M059J (cell line): Measurements from ENCODE around the gene HOXC5. TPM values are rescaled to one million over a fixed set of nuclear protein-coding genes. Genes with fewer than 3 reads are reported as not detected.

ENCODE experiments used
- DNase-seq: peaks from one replicate; pipeline ENCODE4 v3.0.0-alpha.2; 2012; ENCODE audit warnings: low read depth
- total RNA-seq: library from RNA; depleted of rRNA; stranded (reverse); fragments of >200 nt; shearing (Covaris generic); gene quantifications from 2 replicates; pipeline ENCODE4 v1.2.3, GENCODE V29; 2014; rRNA removed

The HOXC5 gene
- 0.25 TPM in 1 of 2 replicates, not detected in the other for total RNA-seq

DNA sequence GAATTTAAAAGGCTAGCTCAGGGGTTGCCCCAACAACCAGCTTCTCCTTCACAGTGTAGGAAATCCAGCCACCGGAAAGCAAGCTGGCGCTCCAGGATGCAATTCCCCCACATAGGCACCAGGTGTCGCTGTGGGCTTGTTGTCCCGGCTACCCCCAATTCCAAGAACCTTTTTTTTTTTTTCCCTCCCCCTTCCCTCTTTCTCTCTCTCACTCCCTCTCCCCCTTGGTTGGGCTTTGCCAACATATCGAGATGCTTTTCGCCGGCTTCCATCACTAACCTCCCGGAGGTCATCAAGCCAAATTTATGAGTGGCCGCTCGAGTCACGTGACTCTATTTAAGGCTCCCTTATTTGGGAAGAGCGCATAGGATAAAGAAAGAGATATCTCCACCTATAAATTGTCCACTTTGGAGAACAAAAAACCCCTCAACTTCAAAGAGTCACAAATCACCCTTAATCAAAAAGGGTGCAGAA, at the start of gene HOXC5:
HOXC5 (plus strand) TSS at position 424 of the 474 bp plus-strand sequence. CDS start 73 bp downstream, outside the sequence.
- DNase-seq = peak; percentile 70

DNA sequence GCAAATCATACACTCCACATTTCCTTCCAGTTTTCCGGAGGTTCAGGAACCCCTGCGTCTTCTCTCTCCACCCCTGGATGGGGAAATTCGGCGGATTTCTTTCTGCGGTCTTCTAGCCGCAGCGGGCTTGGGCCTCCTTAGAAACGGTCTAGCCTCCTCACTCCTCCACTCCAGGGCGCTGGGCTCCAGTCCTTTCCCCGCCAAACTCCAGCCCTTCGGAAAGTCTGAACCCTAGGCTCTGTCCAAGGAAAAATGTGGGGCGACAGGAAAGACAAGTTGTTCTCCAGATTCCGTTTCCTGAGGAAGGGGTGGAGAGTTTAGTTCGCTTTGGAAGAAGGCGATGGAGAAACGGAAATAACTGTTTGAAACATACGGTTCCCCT, 49.3 kb upstream of the HOXC5 start:
- DNase-seq = no peak

GRCh38 chr12:53983950-53984572, 48.8 kb upstream of the HOXC5 start:
- DNase-seq = no peak

DNA sequence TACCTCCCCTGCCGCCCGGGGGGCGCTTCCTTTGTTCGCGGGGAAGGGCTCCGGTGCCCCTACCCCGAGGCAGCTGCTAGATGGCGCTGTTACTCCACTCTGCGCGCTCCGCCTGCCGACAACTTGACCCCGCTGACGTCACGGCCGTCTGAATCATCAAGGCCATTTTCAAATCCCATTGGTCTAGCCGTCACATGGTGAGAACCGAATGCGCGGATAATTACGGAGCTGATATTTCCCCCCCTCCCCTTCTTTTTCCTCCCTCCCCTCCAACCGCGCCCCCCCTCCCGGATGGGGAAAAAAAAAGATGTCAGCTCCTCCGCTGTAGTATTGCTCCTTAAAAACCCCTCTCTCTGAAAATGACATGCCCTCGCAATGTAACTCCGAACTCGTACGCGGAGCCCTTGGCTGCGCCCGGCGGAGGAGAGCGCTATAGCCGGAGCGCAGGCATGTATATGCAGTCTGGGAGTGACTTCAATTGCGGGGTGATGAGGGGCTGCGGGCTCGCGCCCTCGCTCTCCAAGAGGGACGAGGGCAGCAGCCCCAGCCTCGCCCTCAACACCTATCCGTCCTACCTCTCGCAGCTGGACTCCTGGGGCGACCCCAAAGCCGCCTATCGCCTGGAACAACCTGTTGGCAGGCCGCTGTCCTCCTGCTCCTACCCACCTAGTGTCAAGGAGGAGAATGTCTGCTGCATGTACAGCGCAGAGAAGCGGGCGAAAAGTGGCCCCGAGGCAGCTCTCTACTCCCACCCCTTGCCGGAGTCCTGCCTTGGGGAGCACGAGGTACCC, 47.8 kb upstream of the HOXC5 start, which contains the start of gene HOXC10:
HOXC10 (plus strand) TSS at position 246 of the 791 bp plus-strand sequence; CDS start at position 360, 114 bp downstream.
- DNase-seq = peak; percentile 94

DNA sequence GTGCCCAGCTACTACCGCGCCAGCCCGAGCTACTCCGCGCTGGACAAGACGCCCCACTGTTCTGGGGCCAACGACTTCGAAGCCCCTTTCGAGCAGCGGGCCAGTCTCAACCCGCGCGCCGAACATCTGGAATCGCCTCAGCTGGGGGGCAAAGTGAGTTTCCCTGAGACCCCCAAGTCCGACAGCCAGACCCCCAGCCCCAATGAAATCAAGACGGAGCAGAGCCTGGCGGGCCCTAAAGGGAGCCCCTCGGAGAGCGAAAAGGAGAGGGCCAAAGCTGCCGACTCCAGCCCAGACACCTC, 47.2 kb upstream of the HOXC5 start:
- no peak for DNase-seq

GRCh38 chr12:53985994-53986685, 46.7 kb upstream of the HOXC5 start:
- DNase-seq = peak; percentile 69

GRCh38 chr12:53986686-53987483, 46.0 kb upstream of the HOXC5 start:
- no peak for DNase-seq

DNA sequence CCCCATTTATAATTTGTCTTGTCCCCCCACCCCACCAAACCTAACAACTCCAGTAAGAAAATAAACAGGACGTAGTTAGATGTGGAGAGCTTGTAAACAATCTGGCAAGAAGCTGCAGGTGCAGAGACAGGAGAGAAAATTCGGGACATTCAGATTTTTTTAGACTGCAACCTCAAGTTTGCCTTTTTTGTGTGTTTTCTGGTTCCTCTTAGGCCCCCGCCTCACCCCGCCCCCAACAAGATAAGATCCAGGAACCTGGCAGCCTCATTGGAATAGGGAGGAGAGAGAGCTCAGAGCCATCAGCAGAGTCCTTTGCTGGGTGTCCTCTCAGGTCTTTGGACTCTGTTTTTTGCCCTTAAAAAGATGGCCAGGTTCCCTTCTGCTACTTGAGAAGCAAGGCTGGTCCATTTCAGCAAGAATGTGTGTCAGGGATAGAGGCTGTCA, 45.0 kb upstream of the HOXC5 start:
- DNase-seq = no peak

DNA sequence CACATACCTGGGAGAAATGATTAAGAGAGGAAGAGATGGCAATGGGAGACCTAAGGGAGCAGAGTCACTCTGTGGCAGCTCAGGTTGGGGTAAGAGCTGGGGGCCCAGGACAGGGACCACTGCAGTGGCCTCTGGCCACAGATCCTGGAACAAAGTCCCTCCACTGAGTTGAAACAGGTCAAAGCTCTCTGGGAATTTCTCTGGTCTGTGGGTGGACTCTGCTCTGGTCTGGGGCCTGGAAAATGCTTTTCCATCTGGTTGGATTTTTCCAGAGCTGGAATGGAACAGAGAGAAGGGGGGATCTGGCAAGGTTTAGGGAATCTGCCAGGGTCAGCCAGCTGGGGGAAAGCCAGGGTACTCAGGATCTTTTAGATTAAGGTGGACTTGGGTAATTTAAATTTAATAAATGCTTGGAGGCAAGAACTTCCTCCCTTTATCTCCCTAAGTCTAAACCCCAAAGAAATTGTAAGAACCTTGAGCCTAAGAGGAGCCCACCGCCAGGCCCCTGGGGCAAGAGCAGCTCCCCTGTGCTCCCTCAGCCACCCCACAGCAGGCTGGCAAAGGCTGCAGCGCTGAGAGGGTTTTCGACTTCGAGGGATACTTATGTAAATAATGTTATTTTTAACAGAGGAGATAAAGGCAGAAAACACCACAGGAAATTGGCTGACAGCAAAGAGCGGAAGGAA, 44.2 kb upstream of the HOXC5 start:
- no peak for DNase-seq

GRCh38 chr12:53989227-53990113, 43.4 kb upstream of the HOXC5 start:
- peak; percentile 86 for DNase-seq

- peak; percentile 52 for DNase-seq
Observed at GRCh38 chr12:53990311-53991076, 42.4 kb upstream of the HOXC5 start.

DNA sequence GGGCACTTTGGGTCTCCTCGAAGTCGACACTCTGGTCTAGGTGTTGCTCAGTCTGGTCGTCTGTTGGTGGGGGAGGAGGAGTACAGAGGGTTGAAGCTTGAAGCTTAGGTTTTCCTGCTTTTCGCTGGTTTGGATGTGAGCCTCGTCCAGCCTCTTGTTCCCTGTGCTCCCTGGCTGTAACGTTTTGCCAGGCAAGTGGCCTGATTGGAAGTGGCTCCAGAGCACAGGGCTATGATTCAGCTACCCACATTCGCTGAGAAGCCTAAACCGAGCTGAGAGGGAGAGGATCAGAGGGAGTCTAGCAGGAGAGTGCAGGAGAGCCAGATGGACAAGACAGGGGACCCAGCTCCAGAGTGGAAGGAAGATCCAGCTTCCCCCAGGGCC, 41.8 kb upstream of the HOXC5 start:
- DNase-seq = peak; percentile 87

- no peak for DNase-seq
Observed at GRCh38 chr12:53992377-53992889, 40.4 kb upstream of the HOXC5 start.

DNA sequence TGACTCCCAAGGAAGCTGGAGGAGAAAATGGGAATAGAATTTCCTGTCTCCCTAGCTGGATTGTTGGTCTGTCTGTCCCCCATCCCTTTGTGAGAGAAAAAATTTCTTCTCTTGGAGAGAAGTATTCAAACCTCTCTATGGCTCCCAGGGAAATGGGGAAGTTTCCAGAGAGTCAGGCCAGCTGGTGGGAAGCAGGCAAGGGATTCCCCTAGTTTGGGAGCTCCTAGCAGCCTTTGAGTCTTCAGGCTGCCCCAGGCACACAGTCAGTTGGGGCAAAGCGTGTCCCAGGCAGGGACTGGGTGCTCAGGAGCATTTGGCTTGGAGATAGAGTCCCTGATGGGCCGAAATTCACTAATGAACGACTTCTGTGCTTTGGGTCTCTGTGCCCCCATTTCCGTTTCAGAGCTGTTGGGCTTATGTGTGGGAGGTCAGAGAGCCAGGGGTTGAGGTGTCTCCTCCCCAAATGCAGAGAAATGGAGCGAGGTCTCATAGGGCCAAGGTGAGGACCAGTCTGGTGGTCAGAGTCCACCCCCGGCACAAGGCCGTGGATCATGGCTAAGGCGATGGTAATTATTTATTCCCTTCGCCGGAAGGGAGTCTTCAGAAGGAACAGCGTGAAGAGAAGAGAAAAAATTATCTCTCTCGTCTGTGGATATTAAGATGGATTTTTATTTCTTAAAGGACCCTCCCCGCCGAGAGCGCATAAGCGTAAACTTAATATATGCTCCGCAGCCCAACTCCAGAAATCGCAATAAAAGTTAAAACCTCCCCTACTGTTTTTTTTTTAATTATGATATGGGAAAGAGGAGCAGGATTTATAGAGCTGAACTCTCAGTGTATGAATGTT, 39.5 kb upstream of the HOXC5 start:
- DNase-seq = no peak

DNA sequence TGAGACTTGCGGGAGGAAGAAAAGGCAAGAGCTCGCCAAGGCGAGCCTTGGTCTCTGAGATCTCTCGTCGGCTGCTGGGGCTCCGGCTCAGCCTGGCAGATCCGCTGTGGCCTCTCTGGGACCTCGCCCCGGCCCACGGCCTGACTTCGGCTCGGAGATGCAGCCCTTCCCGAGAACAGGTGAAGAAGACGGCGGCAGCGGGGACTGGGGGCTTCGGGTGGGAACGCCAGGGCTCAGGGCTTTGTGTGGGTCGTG, 38.9 kb upstream of the HOXC5 start:
- DNase-seq = no peak

- DNase-seq = no peak
Observed at GRCh38 chr12:53994264-53995001, 38.4 kb upstream of the HOXC5 start.

GRCh38 chr12:53995002-53995377, 37.9 kb upstream of the HOXC5 start:
- no peak for DNase-seq
